Endometrial microvascular endothelial cells (primary cell): ENCODE measurements around the gene GPR150. TPM values are rescaled to one million over a fixed set of nuclear protein-coding genes. Genes with fewer than 3 reads are reported as not detected.

ENCODE experiments used
- in situ Hi-C: cut with HindIII; loops from 2 replicates; pipeline ENCODE4 v1.10.0; 2017; ENCODE audit warnings: low sequenced_read_pairs, low pct_unique_long_range_greater_than_20kb; ENCODE audit errors: inconsistent ontology term
- total RNA-seq: library from RNA; depleted of rRNA; stranded (reverse); fragments of >200 nt; gene quantifications from one replicate; pipeline ENCODE4 v1.2.3, GENCODE V29; 2015; ENCODE audit errors: inconsistent ontology term

Gene GPR150
- 0.84 TPM for total RNA-seq

GRCh38 chr5:95620030-95620869 lies at the start of gene GPR150:
Gene GPR150 (plus strand): TSS chr5:95620087. CDS start chr5:95620276, 189 bp downstream.
- in situ Hi-C loops, result no loop called here

GRCh38 chr5:95572016-95572415 lies 47.9 kb upstream of the GPR150 start:
- in situ Hi-C loops, result no loop called here

GRCh38 chr5:95581576-95581975 lies 38.3 kb upstream of the GPR150 start:
- in situ Hi-C loops, result no loop called here

DNA sequence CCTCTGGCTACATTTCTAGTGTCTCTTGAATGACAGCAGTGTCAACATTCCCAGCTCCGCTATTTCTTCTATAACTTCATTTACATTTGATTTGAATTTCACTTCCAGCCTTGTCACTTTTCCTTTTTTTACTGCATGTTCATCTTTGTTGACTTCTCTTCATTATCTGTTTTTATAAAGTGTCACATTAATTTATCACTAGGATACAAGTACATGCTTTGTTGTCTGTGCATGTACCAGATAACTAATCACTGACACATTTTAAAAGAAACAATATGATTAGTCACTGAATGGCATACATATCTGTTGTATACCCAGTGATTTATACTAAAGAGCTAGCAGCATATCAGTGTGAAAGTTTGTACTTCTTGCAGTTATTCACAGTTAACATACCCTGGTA lies 35.9 kb upstream of the GPR150 start:
- in situ Hi-C loops, result no loop called here

DNA sequence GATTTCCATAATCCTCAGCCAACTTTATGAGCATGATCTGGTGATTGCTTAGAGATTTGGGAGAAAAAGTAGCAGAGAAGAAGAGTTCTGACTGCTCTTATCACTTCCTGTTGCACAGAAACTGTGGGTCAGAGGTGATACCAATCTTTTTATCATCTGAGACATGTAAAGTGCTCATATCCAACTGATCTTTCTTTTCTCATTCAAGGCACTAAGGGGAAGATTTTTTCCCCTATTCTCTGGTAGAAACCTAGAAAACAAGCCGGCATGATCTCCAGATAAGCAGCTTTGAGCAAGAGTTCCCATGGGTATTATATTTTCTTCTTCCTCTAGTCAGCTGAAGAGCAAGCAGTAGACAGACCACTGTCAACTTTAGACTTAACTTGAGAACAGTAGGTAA lies 29.0 kb upstream of the GPR150 start:
- in situ Hi-C loops, result no loop called here

DNA sequence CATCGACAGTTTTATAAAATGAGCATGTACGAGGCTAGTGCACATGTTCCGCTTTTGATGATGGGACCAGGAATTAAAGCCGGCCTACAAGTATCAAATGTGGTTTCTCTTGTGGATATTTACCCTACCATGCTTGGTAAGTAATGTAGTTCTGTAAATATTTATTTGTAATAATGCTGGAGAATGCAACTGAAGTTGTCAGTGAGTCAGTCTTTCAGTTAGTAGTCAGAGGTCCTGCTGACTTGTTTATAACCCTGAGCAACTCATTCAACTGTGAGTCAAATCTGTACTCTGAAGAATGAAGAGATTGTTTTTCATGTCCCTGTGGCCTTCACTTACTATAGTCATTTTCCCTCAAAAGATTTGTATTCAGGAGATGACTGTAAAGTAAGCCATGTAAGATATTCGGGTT lies 28.4 kb upstream of the GPR150 start:
- in situ Hi-C loops, result no loop called here

DNA sequence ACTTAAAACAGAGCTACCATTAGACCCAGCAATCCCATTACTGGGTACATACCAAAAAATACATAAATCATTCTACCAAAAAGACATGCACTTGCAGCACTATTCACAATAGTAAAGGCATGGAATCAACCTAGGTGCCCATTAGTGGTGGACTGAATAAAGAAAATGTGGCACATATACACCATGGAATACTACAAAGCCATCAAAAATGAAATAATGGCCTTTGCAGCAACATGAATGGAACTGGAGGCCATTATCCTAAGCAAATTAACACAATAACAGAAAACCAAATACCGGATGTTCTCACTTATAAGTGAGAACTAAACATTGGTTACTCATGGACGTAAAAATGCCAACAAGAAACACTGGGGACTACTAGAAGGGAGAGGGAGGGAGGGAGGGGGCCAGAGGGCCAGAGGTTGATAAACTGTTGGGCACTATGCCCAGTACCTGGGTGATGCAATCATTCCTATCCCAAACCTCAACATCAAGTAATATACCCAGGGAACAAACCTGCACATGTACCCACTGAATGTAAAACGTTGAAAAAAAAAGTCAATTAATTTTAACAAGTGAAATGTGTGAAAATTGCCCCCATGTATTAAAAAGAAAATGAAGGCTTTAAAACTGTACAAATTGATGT lies 24.5 kb upstream of the GPR150 start:
- in situ Hi-C loops, result no loop called here

DNA sequence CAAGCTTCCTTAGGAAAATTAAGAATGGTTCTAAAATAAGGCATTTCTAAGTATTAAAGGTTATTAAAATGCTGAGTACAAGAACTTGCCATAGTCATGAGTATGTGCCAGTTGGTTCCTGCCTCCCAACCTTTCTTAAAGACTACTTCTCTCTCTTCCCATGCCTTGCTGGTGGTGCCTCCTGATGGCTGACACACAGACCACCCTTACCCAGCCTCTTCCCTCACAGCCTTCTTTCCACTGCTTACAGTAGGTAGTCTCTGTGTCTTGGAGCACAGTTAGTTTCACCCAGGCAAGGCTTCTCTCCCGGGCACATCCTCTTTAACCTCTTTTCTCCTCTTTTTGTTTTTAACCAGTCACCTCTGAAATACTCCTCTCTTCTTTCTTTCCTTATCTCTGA lies 20.6 kb upstream of the GPR150 start:
- in situ Hi-C loops, result no loop called here

- in situ Hi-C loops, result no loop called here
These were observed 19.3 kb upstream of the GPR150 start for GRCh38 chr5:95600557-95600956.

DNA sequence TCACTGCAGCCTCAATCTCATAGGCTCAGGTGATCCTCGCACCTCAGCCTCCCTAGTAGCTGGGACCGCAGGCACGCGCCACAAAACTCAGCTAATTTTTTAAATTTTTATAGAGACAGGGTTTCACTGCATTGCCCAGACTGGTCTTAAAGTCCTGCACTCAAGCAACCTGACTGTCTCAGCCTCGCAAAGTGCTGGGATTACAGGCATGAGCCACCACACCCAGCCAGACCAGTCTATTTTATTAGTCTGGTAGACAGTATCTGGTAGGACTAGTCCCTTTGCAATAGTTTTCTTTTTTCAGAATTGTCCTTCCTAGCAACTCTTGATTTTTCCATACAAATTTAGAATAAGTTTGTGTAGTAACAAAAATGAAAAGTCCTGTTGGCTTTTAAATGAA lies 14.1 kb upstream of the GPR150 start:
- in situ Hi-C loops, result no loop called here

- in situ Hi-C loops, result no loop called here
These were observed 13.5 kb upstream of the GPR150 start for GRCh38 chr5:95606419-95606818.

DNA sequence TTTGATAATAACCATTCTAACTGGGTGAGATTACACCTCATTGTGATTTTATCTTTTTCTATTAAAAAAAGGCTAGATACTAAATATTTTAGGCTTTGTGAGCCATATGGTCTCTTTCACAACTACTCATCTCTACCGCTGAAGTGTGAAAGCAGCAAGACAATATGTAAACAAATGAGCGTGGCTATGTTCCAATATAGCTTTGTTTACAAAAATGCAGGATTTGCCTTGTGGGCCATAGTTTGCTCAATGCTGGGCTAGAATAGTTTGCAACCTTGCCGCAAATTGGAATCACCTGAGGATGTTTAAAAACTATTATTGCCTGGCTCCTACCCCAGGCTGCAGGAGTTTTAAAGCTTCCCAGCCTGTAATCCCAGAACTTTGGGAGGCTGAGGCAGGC lies 10.2 kb upstream of the GPR150 start:
- in situ Hi-C loops, result no loop called here

GRCh38 chr5:95610546-95610945 lies 9.3 kb upstream of the GPR150 start:
- in situ Hi-C loops, result no loop called here

GRCh38 chr5:95611396-95611795 lies 8.5 kb upstream of the GPR150 start:
- in situ Hi-C loops, result no loop called here

- in situ Hi-C loops, result no loop called here
These were observed 6.4 kb upstream of the GPR150 start for GRCh38 chr5:95613514-95613913.

DNA sequence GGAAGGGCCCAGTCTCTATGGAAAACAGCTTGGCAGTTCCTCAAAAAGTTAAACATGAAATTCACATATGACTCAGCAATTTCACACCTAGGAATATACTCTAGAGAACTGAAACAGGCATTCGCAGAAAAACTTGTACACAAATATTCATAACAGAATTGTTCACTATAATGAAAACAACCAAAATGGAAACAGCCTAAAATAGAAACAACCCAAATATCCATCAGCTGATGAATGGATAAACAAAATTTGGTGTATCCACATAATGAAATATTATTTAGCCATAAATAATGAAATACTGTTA lies 4.8 kb upstream of the GPR150 start:
- in situ Hi-C loops, result no loop called here

GRCh38 chr5:95617057-95617456 lies 2.8 kb upstream of the GPR150 start:
- in situ Hi-C loops, result no loop called here

- in situ Hi-C loops, result no loop called here
These were observed 791 bp upstream of the GPR150 start for GRCh38 chr5:95619096-95619495.

DNA sequence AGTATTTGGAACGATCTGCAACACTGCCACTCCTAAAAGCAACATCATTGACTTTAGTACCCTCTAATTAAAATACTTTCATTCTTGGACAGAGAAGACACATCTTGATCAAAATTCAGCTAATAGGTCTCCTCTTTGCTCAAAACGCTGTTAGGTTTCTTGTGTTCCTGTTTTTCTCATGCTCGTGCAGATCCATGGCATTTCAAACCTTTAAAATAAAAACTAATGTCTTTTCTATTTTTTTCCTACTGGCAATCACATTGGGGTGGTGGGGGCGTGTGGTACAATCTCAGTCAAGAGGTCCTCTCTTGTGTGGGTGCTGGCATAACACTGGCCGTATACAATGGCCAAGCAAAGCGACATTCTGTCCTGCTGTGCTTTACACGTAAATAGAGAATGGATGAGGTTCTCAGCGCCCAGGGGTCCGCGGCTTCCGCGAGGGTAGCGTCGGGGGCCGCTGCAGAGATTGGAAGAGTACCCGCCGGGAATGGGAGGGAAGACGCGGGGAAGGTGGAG lies 315 bp upstream of the GPR150 start:
- in situ Hi-C loops, result no loop called here
